RWPE1 (cell line): ENCODE measurements around the gene ACTR1A.
"Not testable (repeated sequence)": the region's sequence is repeated elsewhere in the genome, so short reads cannot be mapped to it uniquely, and the experiment has no call there.

Experiments
- CTCF ChIA-PET: fragments of 350-600 bp; sonication (Branson Sonifier 250); formaldehyde crosslinking; extraction: SDS; loops from one replicate; lab custom pipeline; 2021; lab: Yijun Ruan, JAX
- POLR2A ChIA-PET: fragments of 400-600 bp; formaldehyde crosslinking; extraction: SDS; loops from one replicate; lab custom pipeline; 2020; ENCODE audit warnings: antibody characterized with exemption; ENCODE audit not compliant: low non-redundant PET; lab: Yijun Ruan, JAX
- DNase-seq: peaks from one replicate; pipeline ENCODE4 v3.0.0; 2012; ENCODE audit warnings: low spot score
- H3K27ac ChIP-seq: fragments of 450-650 bp; 2 replicates; pipeline ENCODE4 v1.5.1; 2017
- TF ChIP-seq, protein P1 (sequence below): fragments of 450-650 bp; conservative IDR thresholded peaks from 2 replicates; pipeline ENCODE4 v1.5.1; 2017; ENCODE audit warnings: low read depth, mild to moderate bottlenecking

Gene ACTR1A

DNA sequence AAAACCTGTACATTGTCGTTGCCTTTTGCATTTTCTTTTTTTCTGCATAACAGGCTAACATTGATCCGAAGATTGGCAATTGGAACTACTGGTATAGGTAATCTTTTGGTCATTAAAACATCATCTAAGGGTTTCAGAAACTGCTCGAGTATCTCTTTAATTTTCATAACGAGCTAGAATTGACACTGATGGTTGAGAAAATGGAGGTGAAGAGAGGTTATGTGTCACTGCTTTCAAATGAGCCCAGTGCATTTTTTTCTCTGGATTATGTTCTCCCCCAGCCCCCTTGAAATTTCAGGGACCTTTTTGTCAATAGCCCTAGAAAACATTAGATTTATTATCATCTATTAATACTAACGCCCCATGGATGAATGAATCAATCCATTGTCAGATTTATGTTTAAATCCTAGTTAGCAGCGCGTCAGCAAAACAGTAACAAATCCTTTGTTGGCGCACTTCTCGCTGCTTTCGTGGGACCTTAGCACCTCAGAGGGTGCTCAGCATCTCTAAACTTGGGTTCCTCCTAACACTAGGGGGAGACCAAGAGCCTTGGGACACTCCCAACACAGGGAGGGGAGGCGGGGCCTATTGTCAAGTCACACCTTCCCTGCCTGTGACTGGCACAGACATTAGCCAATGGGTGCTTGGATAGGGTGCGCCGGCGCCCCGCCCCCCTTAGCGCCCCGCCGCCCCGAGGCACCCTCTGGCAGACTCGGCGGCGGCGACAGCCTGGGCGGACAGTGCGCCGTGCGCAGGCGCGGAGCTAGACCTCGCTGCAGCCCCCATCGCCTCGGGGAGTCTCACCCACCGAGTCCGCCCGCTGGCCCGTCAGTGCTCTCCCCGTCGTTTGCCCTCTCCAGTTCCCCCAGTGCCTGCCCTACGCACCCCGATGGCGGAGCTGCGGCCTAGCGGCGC, 1.0 kb upstream of the ACTR1A start, which contains the start of gene SUFU:
TSS of gene SUFU (plus strand) at position 709 of the 915 bp plus-strand sequence. CDS start at position 890, 181 bp downstream.
- H3K27ac ChIP-seq = peak within 1 kb of the TSS; percentile 85
- CTCF ChIA-PET = interaction anchor here (0.6 to 1.9 kb wide), 16 partner anchors 14 to 277 kb away, joined by 3 to 16 read pairs (median 4); partner anchors contain the start of gene C10orf95

DNA sequence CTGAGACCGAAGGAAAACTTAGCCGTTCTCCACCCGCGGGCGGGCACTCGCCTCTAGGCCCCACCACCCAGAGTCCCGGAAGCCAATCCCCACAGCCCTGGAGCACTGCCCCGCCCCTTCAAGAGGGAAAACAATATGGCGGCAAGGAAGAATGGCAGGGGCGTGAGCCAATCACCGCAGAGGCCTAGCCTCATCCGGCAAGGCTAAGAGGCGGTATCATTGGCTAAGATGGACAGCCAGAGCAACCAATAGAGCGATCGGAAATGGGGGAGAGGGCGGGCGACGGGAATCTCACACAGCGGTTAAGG, 529 bp downstream of the ACTR1A start:
- ChIA-PET CTCF (interaction anchor here (1.6 kb wide), 1 partner anchor 81 kb away, joined by 10 read pairs; no protein-coding TSS in a partner anchor), POLR2A (interaction anchor here (0.6 kb wide), 1 partner anchor 50 kb away, joined by 3 read pairs; no protein-coding TSS in a partner anchor)
- TF ChIP-seq, protein P1, sequence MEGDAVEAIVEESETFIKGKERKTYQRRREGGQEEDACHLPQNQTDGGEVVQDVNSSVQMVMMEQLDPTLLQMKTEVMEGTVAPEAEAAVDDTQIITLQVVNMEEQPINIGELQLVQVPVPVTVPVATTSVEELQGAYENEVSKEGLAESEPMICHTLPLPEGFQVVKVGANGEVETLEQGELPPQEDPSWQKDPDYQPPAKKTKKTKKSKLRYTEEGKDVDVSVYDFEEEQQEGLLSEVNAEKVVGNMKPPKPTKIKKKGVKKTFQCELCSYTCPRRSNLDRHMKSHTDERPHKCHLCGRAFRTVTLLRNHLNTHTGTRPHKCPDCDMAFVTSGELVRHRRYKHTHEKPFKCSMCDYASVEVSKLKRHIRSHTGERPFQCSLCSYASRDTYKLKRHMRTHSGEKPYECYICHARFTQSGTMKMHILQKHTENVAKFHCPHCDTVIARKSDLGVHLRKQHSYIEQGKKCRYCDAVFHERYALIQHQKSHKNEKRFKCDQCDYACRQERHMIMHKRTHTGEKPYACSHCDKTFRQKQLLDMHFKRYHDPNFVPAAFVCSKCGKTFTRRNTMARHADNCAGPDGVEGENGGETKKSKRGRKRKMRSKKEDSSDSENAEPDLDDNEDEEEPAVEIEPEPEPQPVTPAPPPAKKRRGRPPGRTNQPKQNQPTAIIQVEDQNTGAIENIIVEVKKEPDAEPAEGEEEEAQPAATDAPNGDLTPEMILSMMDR = no peak
- peak; percentile 100 for DNase-seq
- peak overlapping the region; percentile 85 for H3K27ac ChIP-seq

More for the DNA sequence above, 1.0 kb upstream of the ACTR1A start, which contains the start of gene SUFU:
- POLR2A ChIA-PET = interaction anchor here (0.6 kb wide), 1 partner anchor 80 kb away, joined by 4 read pairs; no protein-coding TSS in a partner anchor
- peak; percentile 100 for DNase-seq
- TF ChIP-seq, protein P1 = peak; percentile 91

DNA sequence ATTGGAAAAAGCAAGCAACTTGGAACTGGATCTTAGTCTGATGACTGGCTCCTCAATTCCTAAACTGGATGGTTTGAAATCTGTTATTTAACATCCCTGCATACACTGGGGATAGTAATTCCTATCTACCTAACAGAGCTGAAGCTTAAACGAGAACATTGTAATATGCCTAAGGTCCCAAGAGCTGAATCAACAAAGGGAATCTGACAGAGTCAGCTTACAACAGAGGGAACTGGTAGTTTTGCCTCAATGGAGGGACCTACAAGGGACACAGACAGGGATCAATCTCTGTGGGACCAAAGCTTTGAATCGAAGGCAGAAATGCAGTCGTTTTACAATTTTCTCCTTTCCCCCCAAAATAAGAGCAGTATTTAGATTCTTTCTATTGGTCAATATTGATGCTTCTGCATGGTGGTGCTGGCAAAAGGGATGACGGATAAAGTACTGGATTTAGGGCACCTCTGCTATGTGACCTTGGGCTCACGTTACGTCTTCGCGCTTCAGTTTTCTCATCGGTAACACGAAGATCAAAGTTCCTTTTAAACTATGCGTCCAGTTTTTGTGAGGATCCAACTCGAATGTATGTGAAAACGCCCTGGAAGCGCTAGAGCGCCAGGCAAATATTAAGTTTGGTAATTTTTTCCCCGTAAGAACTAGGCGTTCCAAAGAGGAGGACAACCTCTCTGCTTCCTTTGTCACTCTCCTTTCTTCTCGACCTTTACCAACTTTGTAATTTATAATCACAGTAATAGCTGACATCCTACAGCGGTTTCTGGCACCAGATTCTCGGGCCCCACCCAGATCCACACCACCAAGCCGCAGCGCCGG, 1.1 kb downstream of the ACTR1A start:
- TF ChIP-seq, protein P1 = no peak
- POLR2A ChIA-PET = interaction anchor here (0.6 kb wide), 1 partner anchor 91 kb away, joined by 4 read pairs; no protein-coding TSS in a partner anchor
- no peak for DNase-seq
- peak overlapping the region; percentile 85 for H3K27ac ChIP-seq
- CTCF ChIA-PET = interaction anchor here (0.6 to 1.5 kb wide), 3 partner anchors 23 to 95 kb away, joined by 3 to 7 read pairs (median 5); no protein-coding TSS in a partner anchor

DNA sequence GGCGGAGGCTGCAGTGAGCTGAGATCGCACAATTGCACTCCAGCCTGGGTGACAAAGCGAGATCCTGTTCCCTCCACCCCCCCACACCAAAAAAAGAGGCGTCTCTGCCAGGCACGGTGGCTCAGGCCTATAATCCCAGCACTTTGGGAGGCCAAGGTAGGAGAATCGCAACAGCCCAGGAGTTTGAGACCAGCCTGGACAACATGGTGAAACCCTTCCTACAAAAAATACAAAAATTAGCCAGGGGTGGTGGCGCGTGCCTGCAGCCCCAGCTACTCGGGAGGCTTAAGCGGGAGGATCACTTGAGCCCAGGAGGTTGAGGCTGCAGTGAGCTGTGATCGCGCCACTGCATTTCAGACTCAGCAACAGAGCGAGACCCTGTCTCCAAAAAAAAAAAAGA, 1.8 kb downstream of the ACTR1A start:
- POLR2A ChIA-PET, DNase-seq: not testable (repeated sequence)
- CTCF ChIA-PET = interaction anchor here (0.7 to 1.5 kb wide), 2 partner anchors 24 to 83 kb away, joined by 5 to 7 read pairs; no protein-coding TSS in a partner anchor
- H3K27ac ChIP-seq = peak overlapping the region; percentile 55

DNA sequence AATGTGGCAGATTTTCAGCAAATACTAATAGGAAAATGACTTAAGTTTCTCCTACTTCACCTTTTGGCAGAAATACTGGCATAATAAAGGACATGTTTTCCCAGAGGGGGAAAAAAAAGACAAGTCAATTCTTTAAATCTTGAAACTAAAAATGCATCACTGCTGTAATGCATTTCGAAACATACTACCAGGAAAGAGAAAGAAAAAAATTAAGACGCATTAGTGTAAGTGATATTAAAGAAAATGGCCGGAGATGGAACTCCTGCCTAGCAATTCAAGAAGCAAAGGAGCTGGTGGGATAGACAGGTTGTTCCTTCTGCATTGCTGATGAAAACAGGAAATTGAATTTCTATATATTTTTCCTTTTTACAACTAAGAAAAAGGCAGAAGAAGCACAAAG, 3.2 kb downstream of the ACTR1A start:
- TF ChIP-seq, protein P1 = no peak
- no peak for DNase-seq
- H3K27ac ChIP-seq = no peak overlapping the region
- CTCF ChIA-PET = interaction anchor here (0.7 kb wide), 1 partner anchor 32 kb away, joined by 4 read pairs; no protein-coding TSS in a partner anchor
- POLR2A ChIA-PET = no interaction called here

DNA sequence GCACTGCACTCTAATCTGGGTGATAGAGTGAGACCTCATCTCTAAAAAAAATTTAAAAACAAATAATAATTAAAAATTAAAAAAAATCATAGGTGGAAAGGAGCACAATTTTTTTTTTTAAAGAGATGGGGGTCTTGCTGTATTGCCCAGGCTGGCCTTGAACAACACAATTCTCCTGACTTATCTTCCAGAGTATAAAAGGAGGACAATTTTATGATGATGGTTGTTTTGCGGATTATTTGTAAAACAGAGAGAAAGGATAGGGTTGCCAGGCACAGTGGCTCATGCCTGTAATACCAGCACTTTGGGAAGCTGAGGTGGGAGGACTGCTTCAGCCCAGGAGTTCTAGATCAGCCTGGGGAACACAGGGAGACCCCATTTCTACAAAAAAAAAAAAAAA, 5.0 kb downstream of the ACTR1A start:
- CTCF ChIA-PET = interaction anchor here (0.6 to 0.7 kb wide), 2 partner anchors 21 to 103 kb away, joined by 3 to 5 read pairs; no protein-coding TSS in a partner anchor
- TF ChIP-seq, protein P1 = no peak
- POLR2A ChIA-PET = interaction anchor here (0.7 kb wide), 1 partner anchor 332 kb away, joined by 3 read pairs; no protein-coding TSS in a partner anchor
- DNase-seq = no peak
- no peak overlapping the region for H3K27ac ChIP-seq
